ENCODE results near the gene FBXL7.

GRCh38 chr5:15664961-15665360 is 165.0 kb downstream of the FBXL7 start:
- TF ChIP-seq CTCF (IDR thresholded peaks at IDR 0.05) (no peak), POLR2A (IDR thresholded peaks at IDR 0.05) (no peak)

All from suprapubic skin (tissue), 3 donors.